WTC11 (cell line): ENCODE measurements around the gene USP22. TPM values are rescaled to one million over a fixed set of nuclear protein-coding genes. Genes with fewer than 3 reads are reported as not detected.

Experiments
- ATAC-seq: fragments of 200-7000 bp; cut with Tn5 transposase; 2 replicates; pipeline ENCODE4 v1.10.0; 2021; ENCODE audit warnings: mild to moderate bottlenecking, moderate library complexity
- CTCF ChIA-PET: fragments of 300-600 bp; sonication (Branson Sonifier 250); formaldehyde crosslinking; loops from one replicate; lab custom pipeline; 2021; ENCODE audit warnings: antibody characterized with exemption; lab: Charles Lee
- POLR2A ChIA-PET: fragments of 350-600 bp; sonication (Branson Sonifier 250); formaldehyde crosslinking; loops from one replicate; lab custom pipeline; 2021; ENCODE audit warnings: antibody characterized with exemption; lab: Charles Lee
- DNase-seq: peaks from one replicate; pipeline ENCODE4 v3.0.0; 2021; ENCODE audit warnings: low spot score
- H3K27ac Mint-ChIP-seq: 2 replicates; pipeline ENCODE4 v1.8.0; 2021; ENCODE audit warnings: mixed read lengths
- H3K27me3 Mint-ChIP-seq: 2 replicates; pipeline ENCODE4 v1.8.0; 2021; ENCODE audit warnings: low read depth, mild to moderate bottlenecking, moderate library complexity, mixed read lengths
- H3K36me3 Mint-ChIP-seq: 2 replicates; pipeline ENCODE4 v1.8.0; 2021; ENCODE audit warnings: mixed read lengths
- H3K4me1 Mint-ChIP-seq: 2 replicates; pipeline ENCODE4 v1.8.0; 2022; ENCODE audit warnings: mixed read lengths
- H3K4me3 Mint-ChIP-seq: 2 replicates; pipeline ENCODE4 v1.8.0; 2021; ENCODE audit warnings: mild to moderate bottlenecking, moderate library complexity, mixed read lengths
- H3K9me3 Mint-ChIP-seq: 2 replicates; pipeline ENCODE4 v1.8.0; 2021; ENCODE audit warnings: mixed read lengths
- ATF3 ChIP-seq: sonication (generic); formaldehyde crosslinking; conservative IDR thresholded peaks from 2 replicates; pipeline ENCODE4 v1.8.1; 2022; ENCODE audit warnings: mild to moderate bottlenecking, missing genetic modification reagents
- ESRRA ChIP-seq: sonication (generic); formaldehyde crosslinking; IDR thresholded peaks from 2 replicates; pipeline ENCODE4 v1.8.1; 2022; ENCODE audit warnings: mild to moderate bottlenecking, missing genetic modification reagents, borderline replicate concordance
- ETV6 ChIP-seq: sonication (generic); formaldehyde crosslinking; IDR thresholded peaks from 2 replicates; pipeline ENCODE4 v1.8.1; 2022; ENCODE audit warnings: mild to moderate bottlenecking, missing genetic modification reagents
- FOXJ3 ChIP-seq: sonication (generic); formaldehyde crosslinking; IDR thresholded peaks from 2 replicates; pipeline ENCODE4 v1.9.0; 2021; ENCODE audit warnings: missing genetic modification reagents, mild to moderate bottlenecking, borderline replicate concordance
- FOXK1 ChIP-seq: sonication (generic); formaldehyde crosslinking; IDR thresholded peaks from 2 replicates; pipeline ENCODE4 v1.8.0; 2022; ENCODE audit warnings: mild to moderate bottlenecking, moderate library complexity, missing genetic modification reagents
- HMGA2 ChIP-seq: fragments of 250-450 bp; sonication (Bioruptor Pico); IDR thresholded peaks from 2 replicates; pipeline ENCODE4 v1.4.0; 2021; ENCODE audit warnings: mild to moderate bottlenecking, moderate library complexity
- MYBL2 ChIP-seq: sonication (generic); formaldehyde crosslinking; IDR thresholded peaks from 2 replicates; pipeline ENCODE4 v1.8.1; 2023; ENCODE audit warnings: mild to moderate bottlenecking, moderate library complexity, missing genetic modification reagents
- NFATC4 ChIP-seq: fragments of 250-450 bp; sonication (Bioruptor Pico); IDR thresholded peaks from 2 replicates; pipeline ENCODE4 v1.9.0; 2021; ENCODE audit warnings: mild to moderate bottlenecking
- NFE2L1 ChIP-seq: sonication (generic); formaldehyde crosslinking; IDR thresholded peaks from 2 replicates; pipeline ENCODE4 v1.8.1; 2023; ENCODE audit warnings: missing genetic modification reagents
- NR3C1 ChIP-seq: sonication (generic); formaldehyde crosslinking; conservative IDR thresholded peaks from 2 replicates; pipeline ENCODE4 v1.8.1; 2023; ENCODE audit warnings: low read depth, mild to moderate bottlenecking, missing genetic modification reagents
- PRRX2 ChIP-seq: fragments of 250-450 bp; sonication (Bioruptor Pico); IDR thresholded peaks from 2 replicates; pipeline ENCODE4 v1.8.0; 2021; ENCODE audit warnings: mild to moderate bottlenecking
- TCF7 ChIP-seq: sonication (generic); formaldehyde crosslinking; IDR thresholded peaks from 2 replicates; pipeline ENCODE4 v1.8.0; 2022; ENCODE audit warnings: mild to moderate bottlenecking, low read depth, missing genetic modification reagents, moderate library complexity
- TEAD1 ChIP-seq: sonication (generic); formaldehyde crosslinking; IDR thresholded peaks from 2 replicates; pipeline ENCODE4 v1.8.0; 2022; ENCODE audit warnings: mild to moderate bottlenecking, missing genetic modification reagents
- ZNF138 ChIP-seq: sonication (generic); formaldehyde crosslinking; conservative IDR thresholded peaks from 2 replicates; pipeline ENCODE4 v1.8.1; 2022; ENCODE audit warnings: mild to moderate bottlenecking, moderate library complexity, missing genetic modification reagents
- ZNF219 ChIP-seq: sonication (generic); formaldehyde crosslinking; IDR thresholded peaks from 2 replicates; pipeline ENCODE4 v1.8.0; 2023; ENCODE audit warnings: missing genetic modification reagents, mild to moderate bottlenecking, borderline replicate concordance
- ZNF317 ChIP-seq: sonication (generic); formaldehyde crosslinking; IDR thresholded peaks from 2 replicates; pipeline ENCODE4 v1.8.1; 2023; ENCODE audit warnings: low read depth, mild to moderate bottlenecking, moderate library complexity, missing genetic modification reagents, borderline replicate concordance
- ZNF532 ChIP-seq: fragments of 250-450 bp; sonication (Bioruptor Pico); IDR thresholded peaks from 2 replicates; pipeline ENCODE4 v1.9.0; 2021; ENCODE audit warnings: mild to moderate bottlenecking, borderline replicate concordance
- total RNA-seq: library from RNA; stranded (reverse); gene quantifications from 3 replicates; pipeline ENCODE4 v1.2.3, GENCODE V29; 2021
- TF ChIP-seq, protein P1 (sequence below): sonication (generic); formaldehyde crosslinking; IDR thresholded peaks from 2 replicates; pipeline ENCODE4 v1.8.1; 2022; ENCODE audit warnings: missing genetic modification reagents, borderline replicate concordance
- TF ChIP-seq, protein P2 (sequence below): sonication (generic); formaldehyde crosslinking; IDR thresholded peaks from 2 replicates; pipeline ENCODE4 v1.8.0; 2022; ENCODE audit warnings: mild to moderate bottlenecking, missing genetic modification reagents
- TF ChIP-seq, protein P3 (sequence below): fragments of 250-450 bp; sonication (Bioruptor Pico); IDR thresholded peaks from 2 replicates; pipeline ENCODE4 v1.9.0; 2021; ENCODE audit warnings: moderate library complexity, mild to moderate bottlenecking, inconsistent platforms, borderline replicate concordance
- TF ChIP-seq, protein P4 (sequence below): sonication (generic); formaldehyde crosslinking; IDR thresholded peaks from 2 replicates; pipeline ENCODE4 v1.8.1; 2023; ENCODE audit warnings: mild to moderate bottlenecking, missing genetic modification reagents, moderate library complexity
- TF ChIP-seq, protein P5 (sequence below): sonication (generic); formaldehyde crosslinking; IDR thresholded peaks from 2 replicates; pipeline ENCODE4 v1.8.1; 2022; ENCODE audit warnings: mild to moderate bottlenecking, moderate library complexity, missing genetic modification reagents
- TF ChIP-seq, protein P6 (sequence below): fragments of 250-450 bp; sonication (Bioruptor Pico); conservative IDR thresholded peaks from 2 replicates; pipeline ENCODE4 v1.9.0; 2021; ENCODE audit warnings: mild to moderate bottlenecking

Gene USP22
- total RNA-seq, 1 experiment from 2014 or later, result 289 TPM

- ATAC-seq (no peak), DNase-seq (no peak)
- no peak overlapping the region for H3K4me3 Mint-ChIP-seq
- no peak overlapping the region for H3K27ac Mint-ChIP-seq
- TF ChIP-seq ZNF138 (CRISPR knock-in tag) (no peak), MYBL2 (CRISPR knock-in tag) (no peak), ATF3 (CRISPR knock-in tag) (no peak), FOXJ3 (no peak), NFE2L1 (no peak), FOXK1 (no peak), ZNF317 (CRISPR knock-in tag) (no peak), TEAD1 (CRISPR knock-in tag) (no peak), ZNF219 (CRISPR knock-in tag) (no peak), PRRX2 (no peak)
- TF ChIP-seq, protein P1, sequence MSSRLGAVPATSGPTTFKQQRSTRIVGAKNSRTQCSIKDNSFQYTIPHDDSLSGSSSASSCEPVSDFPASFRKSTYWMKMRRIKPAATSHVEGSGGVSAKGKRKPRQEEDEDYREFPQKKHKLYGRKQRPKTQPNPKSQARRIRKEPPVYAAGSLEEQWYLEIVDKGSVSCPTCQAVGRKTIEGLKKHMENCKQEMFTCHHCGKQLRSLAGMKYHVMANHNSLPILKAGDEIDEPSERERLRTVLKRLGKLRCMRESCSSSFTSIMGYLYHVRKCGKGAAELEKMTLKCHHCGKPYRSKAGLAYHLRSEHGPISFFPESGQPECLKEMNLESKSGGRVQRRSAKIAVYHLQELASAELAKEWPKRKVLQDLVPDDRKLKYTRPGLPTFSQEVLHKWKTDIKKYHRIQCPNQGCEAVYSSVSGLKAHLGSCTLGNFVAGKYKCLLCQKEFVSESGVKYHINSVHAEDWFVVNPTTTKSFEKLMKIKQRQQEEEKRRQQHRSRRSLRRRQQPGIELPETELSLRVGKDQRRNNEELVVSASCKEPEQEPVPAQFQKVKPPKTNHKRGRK (CRISPR knock-in tag), result no peak
- TF ChIP-seq, protein P2, sequence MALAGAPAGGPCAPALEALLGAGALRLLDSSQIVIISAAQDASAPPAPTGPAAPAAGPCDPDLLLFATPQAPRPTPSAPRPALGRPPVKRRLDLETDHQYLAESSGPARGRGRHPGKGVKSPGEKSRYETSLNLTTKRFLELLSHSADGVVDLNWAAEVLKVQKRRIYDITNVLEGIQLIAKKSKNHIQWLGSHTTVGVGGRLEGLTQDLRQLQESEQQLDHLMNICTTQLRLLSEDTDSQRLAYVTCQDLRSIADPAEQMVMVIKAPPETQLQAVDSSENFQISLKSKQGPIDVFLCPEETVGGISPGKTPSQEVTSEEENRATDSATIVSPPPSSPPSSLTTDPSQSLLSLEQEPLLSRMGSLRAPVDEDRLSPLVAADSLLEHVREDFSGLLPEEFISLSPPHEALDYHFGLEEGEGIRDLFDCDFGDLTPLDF (CRISPR knock-in tag), result no peak
- H3K9me3 Mint-ChIP-seq, result no peaks in the 10 kb centered on the region
- ChIA-PET POLR2A (no interaction called here), CTCF (interaction anchor here (1.1 to 1.7 kb wide), 2 partner anchors 22 to 28 kb away, joined by 3 to 8 read pairs; partner anchors contain the start of gene USP22)
- H3K36me3 Mint-ChIP-seq, result peaks cover 90% of the 10 kb centered on the region
- peaks cover 3% of the 10 kb centered on the region for H3K4me1 Mint-ChIP-seq
- H3K27me3 Mint-ChIP-seq, result no peaks in the 10 kb centered on the region
Measured at GRCh38 chr17:21021208-21021803, 21.5 kb downstream of the USP22 start.

- H3K36me3 Mint-ChIP-seq, result peaks cover 90% of the 10 kb centered on the region
- H3K27ac Mint-ChIP-seq, result peak overlapping the region; percentile 54; the same call in 1 of the 2 replicates
- POLR2A ChIA-PET, result no interaction called here
- no peaks in the 10 kb centered on the region for H3K9me3 Mint-ChIP-seq
- CTCF ChIA-PET, result interaction anchor here (0.6 to 1.7 kb wide), 7 partner anchors 10 to 208 kb away, joined by 3 to 9 read pairs (median 3); partner anchors contain the start of gene USP22
- no peaks in the 10 kb centered on the region for H3K27me3 Mint-ChIP-seq
- DNase-seq, result no peak
- no peak overlapping the region for H3K4me3 Mint-ChIP-seq
- ATAC-seq, result no peak
- H3K4me1 Mint-ChIP-seq, result peaks cover 3% of the 10 kb centered on the region
- TF ChIP-seq TCF7 (CRISPR knock-in tag) (no peak), HMGA2 (no peak), NFATC4 (no peak), ESRRA (no peak), NR3C1 (CRISPR knock-in tag) (no peak), ETV6 (CRISPR knock-in tag) (no peak), NFE2L1 (no peak), ZNF532 (CRISPR knock-in tag) (no peak), ZNF317 (CRISPR knock-in tag) (no peak)
- TF ChIP-seq, protein P3, sequence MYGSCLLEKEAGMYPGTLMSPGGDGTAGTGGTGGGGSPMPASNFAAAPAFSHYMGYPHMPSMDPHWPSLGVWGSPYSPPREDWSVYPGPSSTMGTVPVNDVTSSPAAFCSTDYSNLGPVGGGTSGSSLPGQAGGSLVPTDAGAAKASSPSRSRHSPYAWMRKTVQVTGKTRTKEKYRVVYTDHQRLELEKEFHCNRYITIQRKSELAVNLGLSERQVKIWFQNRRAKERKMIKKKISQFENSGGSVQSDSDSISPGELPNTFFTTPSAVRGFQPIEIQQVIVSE (CRISPR knock-in tag), result no peak
- TF ChIP-seq, protein P4, sequence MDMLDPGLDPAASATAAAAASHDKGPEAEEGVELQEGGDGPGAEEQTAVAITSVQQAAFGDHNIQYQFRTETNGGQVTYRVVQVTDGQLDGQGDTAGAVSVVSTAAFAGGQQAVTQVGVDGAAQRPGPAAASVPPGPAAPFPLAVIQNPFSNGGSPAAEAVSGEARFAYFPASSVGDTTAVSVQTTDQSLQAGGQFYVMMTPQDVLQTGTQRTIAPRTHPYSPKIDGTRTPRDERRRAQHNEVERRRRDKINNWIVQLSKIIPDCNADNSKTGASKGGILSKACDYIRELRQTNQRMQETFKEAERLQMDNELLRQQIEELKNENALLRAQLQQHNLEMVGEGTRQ, result no peak
- TF ChIP-seq, protein P5, sequence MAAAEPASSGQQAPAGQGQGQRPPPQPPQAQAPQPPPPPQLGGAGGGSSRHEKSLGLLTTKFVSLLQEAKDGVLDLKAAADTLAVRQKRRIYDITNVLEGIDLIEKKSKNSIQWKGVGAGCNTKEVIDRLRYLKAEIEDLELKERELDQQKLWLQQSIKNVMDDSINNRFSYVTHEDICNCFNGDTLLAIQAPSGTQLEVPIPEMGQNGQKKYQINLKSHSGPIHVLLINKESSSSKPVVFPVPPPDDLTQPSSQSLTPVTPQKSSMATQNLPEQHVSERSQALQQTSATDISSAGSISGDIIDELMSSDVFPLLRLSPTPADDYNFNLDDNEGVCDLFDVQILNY (CRISPR knock-in tag), result no peak
- TF ChIP-seq, protein P6, sequence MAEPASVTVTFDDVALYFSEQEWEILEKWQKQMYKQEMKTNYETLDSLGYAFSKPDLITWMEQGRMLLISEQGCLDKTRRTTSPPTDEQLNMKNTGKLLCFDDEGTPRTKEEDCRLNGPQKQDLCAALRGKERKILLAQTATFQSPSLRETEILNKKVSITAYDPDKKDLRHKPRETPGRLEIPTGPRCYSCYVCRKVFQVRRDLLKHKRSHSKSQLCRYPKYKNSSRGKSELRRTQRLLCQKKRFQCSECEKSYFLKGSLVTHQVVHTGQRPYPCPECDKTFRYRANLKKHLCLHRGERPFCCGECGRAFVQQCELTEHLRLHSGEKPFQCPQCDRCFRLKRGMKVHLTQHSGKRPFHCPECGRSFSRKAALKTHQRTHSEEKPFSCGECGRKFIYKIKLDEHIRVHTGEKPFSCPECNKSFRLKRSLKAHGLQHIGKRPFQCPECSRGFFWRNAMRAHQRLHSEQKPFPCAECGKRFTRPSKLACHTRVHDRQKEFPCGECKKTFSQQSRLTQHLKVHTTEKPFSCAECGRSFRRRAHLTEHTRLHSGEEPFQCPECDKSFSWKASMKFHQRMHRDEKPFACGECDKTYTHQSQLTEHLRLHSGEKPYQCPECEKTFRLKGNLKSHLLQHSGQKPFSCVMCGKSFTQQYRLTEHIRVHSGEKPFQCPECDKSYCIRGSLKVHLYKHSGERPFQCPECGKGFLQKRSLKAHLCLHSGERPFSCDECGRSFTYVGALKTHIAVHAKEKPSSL (CRISPR knock-in tag), result no peak
Measured at GRCh38 chr17:21020622-21021021, 22.2 kb downstream of the USP22 start.
